NCI-H2029 (cell line): ENCODE measurements around the gene OTUD1.

Experiments used
- DNase-seq: peaks from one replicate; lab custom pipeline; 2025; lab: John Stamatoyannopoulos, UW

OTUD1 gene

DNA sequence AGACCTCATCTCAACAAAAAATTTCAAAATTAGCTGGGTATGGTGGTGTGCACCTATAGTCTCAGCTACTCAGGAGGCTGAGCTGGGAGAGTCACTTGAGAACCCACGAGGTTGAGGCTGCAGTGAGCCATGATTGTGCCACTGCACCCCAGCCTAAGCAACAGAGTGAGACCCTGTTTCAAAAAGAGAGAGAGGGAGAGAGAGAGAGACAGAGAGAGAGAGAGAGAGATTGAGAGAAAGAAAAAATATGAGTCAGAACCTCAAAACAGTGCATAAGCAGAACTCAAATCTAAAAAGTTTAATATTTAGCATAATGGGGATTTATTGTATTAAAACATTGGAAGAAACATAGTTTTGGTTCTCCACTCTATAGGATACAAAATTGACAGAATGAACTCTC lies 17.5 kb upstream of the OTUD1 start:
- no peak for DNase-seq

DNA sequence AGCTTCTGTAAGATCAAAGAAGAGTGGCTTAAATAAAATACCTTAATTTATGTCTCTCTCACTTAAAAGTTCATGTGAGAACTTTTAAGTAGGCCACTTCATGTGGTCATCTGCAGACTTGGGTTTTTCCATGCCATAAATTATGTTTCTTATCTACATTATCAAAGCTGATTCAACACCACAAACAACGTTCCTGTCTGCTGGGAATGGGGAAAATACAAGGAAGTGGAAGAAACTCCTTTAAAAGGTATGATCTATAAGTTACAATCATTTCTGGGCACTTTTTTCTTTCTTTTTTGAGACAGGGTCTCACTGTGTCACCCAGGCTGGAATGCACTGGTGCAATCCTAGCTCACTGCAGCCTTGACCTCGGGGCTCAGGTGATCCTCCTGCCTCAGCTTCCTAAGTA lies 16.9 kb upstream of the OTUD1 start:
- no peak for DNase-seq

DNA sequence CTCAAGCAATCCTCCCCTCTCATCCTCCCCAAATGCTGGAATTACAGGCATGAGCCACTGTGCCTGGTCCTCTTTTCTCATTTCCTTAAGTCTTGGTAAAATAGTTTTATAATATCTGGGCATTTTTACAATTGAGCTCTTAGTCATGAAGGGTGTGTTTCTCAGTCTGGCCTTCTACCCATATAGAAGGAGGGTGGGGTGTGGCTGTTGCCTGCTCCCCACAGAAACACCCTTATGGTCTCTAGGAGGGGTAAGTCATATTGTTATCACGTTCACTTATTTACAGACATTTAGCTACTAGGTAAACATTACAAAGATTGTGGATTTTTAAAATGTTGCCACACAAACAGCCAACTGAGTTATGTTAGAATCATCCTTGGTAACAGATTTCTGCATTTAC lies 6.7 kb upstream of the OTUD1 start:
- no peak for DNase-seq

DNA sequence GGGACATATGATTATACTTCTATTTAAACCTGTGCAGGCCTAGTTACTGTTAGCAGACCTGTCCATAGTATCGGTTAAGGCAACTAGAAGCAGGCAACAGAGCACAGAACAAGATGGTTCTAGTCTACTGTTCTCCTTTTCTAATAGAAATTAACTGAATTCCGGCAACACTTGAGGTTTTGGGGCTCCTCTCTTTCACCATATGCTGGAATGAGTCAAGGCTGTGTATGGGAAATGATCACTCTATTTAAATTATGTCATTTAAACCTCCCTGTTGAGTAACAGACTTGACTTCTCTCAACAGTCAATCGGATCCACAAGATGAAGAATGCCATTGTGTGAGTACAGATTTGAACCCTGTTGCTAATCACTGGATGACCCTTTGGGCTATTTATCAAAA lies 6.2 kb upstream of the OTUD1 start:
- no peak for DNase-seq

DNA sequence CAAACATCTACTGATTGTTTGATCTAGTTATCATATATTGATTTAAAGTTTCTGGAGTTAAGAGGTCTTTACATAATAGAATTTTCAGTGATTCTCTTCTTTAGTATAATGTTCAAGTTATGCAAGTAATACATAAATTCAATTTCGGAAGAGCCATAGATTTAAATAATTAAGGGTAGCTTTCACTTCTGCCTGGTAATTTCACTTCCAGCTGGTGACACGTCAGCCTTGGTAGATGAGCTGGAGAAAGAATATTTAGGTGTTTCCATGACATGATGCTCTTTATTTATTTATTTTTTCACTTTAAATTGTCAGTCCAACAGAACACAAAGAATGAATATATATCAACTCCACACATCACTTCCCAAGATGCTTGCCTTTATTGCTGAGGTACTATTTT lies 5.2 kb upstream of the OTUD1 start:
- no peak for DNase-seq

DNA sequence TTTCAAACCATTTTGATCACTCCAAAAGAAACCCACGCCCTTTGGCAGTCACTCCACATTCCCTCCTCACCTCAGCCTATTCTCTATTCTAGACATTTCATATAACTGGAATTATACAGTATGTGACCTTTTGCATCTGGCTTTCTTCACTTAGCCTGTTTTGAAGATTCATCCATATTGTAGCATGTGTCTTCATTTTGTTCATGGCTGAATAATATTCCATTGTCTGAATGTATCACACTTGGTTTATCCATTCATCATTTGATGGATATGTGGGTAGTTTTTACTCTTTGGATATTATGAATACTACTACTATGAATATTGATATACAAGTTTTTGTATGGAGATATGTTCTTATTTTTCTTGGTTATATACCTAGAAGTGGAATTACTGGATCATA lies 3.5 kb upstream of the OTUD1 start:
- no peak for DNase-seq

DNA sequence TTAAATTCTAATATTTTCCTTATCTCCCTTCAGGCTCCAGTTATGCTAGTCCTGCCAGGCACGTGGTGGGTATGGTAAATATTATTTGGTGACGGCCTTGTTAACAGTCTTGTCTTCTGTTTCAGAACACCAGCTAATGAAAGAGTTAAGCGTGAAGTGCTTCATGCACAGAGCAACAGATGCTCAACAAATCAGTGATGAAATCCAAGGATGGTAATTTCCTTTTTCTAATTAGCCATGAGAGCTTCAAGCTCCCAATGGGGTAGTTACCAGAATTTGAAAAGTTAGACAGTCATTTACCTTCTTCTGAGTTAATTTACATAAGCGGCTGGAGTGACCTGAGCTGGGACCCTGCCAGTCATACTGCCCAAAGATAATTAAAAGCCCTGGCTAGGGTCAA lies 1.9 kb upstream of the OTUD1 start:
- no peak for DNase-seq

DNA sequence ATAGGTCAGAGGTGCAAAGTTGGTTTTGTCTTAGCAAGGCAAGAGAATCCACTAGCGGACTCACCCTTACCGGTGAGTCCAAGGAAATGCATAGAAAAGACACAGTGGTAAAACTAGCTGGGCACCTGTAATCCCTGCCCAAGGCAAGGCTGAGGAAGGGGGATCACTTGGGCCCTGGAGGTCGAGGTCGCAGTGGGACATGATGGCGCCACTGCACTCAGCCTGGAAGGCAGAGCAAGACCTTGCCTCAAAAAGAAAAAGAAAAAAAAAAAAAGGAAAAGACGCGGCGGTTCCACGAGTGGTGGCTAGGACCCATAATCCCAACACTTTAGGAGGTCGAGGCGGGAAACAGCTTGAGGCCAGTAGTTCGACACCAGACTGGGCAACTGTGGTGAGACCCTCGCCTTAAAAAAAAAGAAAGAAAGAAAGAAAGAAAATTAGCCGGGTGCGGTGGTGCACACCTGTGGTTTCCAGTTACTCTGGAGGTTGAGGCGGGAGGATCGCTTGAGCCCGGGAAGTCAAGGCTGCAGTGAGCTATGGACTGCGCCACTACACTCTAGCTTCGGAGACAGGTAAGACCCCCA lies 820 bp upstream of the OTUD1 start:
- DNase-seq, result no peak

DNA sequence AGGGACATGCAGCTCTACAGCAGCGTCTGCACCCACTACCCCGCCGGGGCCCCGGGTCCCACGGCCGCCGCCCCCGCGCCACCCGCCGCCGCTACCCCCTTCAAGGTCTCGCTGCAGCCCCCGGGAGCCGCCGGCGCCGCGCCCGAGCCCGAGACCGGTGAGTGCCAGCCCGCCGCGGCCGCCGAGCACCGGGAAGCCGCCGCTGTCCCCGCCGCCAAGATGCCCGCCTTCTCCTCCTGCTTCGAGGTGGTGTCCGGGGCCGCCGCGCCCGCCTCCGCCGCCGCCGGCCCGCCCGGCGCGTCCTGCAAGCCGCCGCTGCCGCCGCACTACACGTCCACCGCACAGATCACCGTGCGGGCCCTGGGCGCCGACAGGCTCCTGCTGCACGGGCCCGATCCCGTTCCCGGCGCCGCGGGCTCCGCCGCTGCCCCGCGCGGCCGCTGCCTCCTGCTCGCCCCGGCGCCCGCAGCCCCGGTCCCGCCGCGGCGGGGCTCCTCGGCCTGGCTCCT lies 631 bp downstream of the OTUD1 start:
- no peak for DNase-seq

DNA sequence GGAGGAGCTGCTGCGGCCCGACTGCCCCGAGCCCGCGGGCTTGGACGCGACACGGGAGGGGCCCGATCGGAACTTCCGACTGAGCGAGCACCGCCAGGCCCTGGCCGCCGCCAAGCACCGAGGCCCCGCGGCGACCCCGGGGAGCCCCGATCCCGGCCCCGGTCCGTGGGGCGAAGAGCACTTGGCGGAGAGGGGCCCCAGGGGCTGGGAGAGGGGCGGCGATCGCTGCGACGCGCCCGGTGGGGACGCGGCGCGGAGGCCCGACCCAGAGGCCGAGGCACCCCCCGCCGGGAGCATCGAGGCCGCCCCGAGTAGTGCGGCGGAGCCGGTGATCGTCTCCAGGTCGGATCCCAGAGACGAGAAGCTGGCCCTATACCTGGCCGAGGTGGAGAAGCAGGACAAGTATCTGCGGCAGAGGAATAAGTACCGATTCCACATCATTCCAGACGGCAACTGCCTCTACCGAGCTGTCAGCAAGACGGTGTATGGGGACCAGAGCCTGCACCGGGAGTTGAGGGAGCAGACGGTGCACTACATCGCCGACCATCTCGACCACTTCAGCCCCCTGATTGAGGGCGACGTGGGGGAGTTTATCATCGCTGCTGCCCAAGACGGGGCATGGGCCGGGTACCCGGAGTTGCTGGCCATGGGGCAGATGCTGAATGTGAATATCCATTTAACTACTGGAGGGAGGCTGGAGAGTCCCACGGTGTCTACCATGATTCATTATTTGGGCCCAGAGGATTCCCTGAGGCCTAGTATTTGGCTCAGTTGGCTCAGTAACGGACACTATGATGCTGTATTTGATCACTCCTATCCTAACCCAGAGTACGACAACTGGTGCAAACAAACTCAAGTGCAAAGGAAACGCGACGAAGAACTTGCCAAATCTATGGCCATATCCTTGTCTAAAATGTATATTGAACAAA lies 1.4 kb downstream of the OTUD1 start:
- no peak for DNase-seq

DNA sequence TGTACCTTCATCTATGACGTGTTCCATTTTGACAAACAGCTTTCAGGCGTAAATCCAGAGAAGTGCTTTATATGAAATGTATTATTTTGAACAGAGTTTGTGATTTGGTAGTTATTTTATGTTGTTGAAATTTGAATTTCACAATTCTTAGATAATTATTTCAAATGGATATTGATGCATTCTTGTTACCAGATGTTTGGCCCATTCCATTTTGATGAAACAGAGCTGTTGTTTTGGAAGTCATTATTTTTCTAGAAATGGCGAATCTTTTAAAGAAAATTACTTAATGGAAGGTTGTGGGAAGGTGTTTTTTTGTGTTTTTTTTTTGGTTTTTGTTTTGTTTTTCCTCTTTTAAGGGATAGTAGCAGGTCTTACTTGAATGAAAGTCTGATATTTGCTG lies 2.4 kb downstream of the OTUD1 start:
- no peak for DNase-seq

DNA sequence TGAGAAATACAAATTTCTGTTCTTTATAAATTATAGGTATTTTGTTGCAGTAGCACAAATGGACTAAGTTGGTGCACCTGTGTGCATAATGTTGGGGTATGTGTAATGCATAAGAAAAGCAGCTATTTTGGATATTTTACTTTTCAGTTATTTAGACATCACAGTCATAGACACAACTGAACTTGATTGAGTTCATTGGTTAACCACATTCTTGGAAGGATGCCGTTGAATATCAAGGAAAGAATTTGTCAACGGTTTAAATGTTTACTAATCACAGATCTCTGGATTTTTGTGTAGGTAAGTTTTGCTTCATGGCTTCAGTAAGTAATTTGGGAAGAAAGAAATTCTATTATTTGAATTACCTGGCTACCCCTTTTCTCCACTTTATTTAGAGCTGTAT lies 4.1 kb downstream of the OTUD1 start:
- DNase-seq, result no peak

DNA sequence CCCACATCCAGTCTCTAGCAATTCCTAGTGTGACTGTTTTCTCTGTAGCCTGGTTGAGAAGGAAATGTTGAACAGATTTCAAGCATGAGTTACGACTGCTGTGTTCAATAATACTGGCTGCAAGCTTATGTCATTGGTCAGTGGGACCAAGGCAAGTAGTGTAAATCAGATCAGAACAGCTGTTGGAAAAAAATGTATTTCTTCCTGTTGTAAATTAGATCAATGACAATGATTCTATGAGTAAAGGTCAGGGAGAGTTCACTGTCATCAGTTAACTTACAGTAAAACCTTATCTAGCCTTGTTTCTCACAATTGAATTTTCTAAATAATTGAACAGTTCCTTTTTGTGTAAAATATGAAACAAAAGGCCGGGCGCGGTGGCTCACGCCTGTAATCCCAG lies 6.7 kb downstream of the OTUD1 start:
- no peak for DNase-seq

DNA sequence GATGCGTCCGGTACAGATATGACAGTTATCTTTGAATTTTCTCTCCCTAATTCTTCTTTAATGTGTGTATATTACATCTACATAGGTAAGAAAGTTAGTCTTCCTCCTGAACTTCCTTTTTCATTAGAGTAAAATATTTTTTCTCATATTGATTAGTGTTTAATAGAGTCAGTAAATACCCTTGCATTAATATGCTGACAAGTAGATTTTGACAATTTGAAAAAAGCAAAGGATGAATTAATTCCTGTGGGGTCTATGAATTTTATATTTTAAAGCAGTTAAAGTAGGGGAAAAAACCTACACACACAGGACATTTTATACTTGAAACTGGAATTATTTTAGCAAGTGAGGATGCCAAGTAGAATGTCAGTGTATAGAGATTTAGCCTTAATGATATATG lies 9.4 kb downstream of the OTUD1 start:
- DNase-seq, result no peak

DNA sequence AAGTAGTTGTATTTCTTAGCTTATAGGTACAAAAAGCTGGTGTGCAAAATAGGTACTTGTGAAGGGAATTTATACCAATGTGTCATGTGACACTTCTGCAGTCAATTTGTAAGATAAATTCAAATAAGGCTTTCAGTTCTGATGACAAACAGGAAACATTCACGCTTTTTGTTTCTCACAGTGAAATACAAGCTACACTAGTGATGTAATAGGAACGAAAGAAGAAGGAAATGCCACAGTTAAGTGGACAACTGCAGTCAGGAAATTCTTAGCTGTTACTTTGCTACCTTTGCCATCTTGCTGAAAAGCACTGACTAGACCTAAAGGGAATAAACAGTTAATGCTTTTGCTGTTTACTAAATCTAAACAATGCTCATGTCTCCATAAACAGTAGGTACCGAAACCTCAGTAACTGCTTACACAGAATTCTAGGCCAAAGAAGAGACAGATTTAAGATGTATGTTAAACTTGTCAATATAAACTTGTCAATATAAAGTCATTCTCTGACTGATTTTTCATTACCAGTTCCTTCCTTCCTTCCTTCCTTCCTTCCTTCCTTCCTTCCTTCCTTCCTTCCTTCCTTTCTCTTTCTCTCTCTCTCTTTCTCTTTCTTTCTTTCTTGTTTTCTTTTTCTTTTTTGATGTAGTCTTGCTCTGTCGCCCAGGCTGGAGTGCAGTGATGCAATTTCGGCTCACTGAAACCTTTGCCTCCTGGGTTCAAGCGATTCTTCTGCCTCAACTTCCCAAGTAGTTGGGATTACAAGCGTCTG lies 10.1 kb downstream of the OTUD1 start:
- peak; percentile 10 for DNase-seq

DNA sequence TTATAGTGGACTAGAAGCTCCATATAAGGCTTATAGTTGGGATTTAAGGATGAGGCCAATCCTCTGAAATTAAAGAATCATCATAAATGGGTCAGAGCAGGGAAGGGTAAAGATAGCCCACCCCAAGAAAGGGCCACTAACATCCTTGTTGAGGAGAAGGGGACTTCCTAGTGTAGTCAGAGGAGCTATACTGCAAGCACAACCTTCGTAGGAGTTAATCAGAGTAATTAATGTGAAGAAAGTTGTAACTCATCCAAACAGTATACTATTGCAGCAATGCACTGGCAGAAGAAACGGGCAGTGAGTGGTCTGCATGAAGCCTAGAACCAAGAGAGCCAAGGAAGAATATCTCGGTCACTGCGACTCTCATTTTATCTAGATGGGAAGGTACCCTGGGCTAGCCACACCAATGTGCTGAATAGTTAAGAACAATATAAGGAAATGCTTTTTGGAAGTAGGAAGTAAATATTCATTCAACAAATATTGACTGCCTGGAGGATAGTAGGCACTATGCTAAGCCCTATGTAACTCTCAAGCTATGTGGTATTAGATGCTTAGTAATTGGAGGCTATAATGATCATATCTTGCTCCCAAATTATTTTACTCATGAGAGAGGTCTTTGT lies 13.3 kb downstream of the OTUD1 start:
- DNase-seq, result no peak

DNA sequence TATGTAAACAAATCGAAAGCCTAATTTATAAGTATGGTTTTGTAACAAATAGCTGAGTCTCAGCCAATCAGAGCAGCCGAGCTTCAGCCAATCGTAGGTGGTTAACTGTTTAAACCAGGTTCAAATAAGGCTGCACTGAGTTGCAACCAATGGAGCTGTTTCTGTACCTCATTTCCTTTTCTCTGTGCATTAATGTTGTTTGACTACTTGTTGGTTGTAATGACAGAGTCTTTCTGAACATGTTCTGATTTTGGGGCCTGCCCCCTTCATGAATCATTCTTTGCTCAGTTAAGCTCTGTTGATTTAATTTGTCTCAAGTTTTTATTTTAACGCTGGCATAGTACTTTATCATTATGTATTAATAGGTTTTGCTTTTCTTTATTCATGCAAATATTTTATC lies 14.6 kb downstream of the OTUD1 start:
- DNase-seq, result no peak

DNA sequence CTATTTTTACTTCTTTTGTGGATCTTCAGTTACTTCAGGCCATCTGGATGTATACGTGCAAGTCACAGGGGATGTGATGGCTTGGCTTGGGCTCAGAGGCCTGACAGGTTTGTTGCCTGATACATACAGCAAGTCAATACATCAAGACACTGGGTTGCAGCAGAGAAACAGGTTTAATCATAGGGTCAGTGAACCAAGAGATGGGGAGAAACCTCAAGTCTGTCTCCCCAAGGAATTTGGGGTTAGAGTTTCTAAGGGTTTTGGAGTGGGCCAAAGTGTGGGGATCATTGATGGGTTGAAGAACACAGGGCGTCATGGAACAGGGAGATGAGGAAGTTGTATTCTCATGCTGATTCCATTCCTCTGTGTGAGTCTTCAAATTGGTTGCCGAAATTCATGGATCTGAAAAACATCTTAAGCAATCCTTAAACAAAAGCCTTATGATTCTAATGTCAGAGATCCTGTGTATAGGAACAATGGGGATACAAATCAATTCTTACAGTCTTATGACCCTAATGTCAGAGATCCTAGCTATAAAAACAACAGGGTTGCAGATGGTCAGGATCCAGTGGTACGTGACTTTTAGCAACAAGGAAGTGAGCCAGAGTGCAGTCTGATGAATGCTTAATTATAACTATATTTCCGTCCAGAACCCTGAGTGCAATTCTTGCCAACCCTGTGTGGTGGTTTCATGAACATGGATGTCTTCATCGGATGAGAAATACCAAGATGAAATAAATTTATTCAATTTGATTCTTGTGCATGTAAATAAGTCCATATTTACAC lies 18.9 kb downstream of the OTUD1 start:
- no peak for DNase-seq

DNA sequence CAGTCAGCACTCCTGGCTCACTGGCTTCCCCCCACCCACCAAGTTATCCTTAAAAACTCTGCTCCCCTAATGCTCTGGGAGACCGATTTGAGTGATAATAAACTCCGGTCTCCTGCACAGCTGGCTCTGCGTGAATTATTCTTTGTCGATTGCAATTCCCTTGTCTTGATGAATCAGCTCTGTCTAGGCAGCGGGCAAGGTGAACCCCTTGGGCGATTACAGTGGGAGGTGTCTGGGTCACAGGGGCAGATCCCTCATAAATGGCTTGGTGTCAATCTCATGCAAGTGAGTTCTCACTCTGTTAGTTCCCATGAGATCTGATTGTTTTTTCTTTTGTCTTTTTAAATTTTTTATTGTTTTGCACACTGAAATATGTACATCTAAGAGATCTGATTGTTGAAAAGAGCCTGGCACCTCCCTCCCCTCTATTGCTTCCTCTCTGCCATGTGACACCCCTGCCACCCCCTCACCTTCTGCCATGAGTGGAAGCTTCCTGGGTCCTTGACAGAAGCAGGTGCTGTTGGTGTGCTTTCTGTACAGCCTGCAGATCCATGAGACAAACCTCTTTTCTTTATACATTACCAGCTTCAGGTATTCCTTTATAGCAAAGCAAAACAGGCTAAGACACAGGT lies 20.5 kb downstream of the OTUD1 start:
- peak; percentile 40 for DNase-seq

DNA sequence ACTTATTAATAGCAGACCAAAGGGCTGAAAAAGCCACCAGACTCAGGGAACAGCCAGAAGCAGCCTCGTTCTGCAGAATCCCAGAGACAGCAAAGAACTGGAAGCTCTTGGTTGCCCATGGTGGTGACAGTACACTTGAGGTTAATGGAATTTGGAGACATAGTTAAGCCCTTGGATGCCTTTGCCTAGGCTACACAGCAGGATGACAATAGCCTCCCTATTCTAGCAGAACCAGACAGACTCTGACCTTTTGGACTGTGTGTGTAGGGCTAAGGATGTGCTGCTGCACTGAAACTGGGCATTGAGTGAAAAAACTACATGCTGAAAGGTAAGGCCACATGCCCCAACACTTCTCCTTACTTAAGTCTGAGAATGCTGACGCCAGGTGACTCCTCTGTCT lies 22.7 kb downstream of the OTUD1 start:
- DNase-seq, result no peak

DNA sequence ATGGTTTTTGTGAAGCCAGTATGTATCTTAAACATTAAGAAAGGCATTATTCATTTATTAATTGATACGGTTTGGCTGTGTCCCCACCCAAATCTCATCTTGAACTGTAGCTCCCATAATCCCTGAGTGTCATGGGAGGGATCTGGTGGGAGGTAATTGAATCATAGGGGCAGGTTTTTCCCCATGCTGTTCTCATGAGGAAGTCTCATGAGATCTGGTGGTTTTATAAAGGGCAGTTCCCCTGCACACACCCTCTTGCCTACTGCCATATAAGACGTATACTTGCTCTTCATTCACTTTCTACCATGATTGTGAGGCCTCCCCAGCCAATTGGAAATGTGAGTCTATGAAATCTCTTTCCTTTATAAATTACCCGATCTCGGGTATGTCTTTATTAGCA lies 28.1 kb downstream of the OTUD1 start:
- no peak for DNase-seq
